Hypothalamus (tissue), 51 donors: ENCODE measurements around the gene PDP2.

Source experiments
- DNase-seq, 51 donors: peaks; one replicate each; lab custom pipeline; 2025; lab: John Stamatoyannopoulos, UW

PDP2 gene

GRCh38 chr16:66880288-66881013 lies at the start of gene PDP2:
TSS of gene PDP2 (plus strand) at chr16:66880515. CDS start at chr16:66884285, 3,770 bp downstream.
- DNase-seq: peak; percentile 26 to 97 (median 91)

- no peak for DNase-seq
Observed at GRCh38 chr16:66832190-66832589, 48.1 kb upstream of the PDP2 start.

GRCh38 chr16:66832661-66833305 lies 47.5 kb upstream of the PDP2 start:
- no peak for DNase-seq

- no peak for DNase-seq
Observed at GRCh38 chr16:66834746-66835145, 45.6 kb upstream of the PDP2 start.

GRCh38 chr16:66840883-66841282 lies 39.4 kb upstream of the PDP2 start:
- no peak for DNase-seq

- DNase-seq: no peak
Observed at GRCh38 chr16:66841366-66841765, 38.9 kb upstream of the PDP2 start.

- no peak for DNase-seq
Observed at GRCh38 chr16:66842765-66843164, 37.5 kb upstream of the PDP2 start.

GRCh38 chr16:66843191-66843590 lies 37.1 kb upstream of the PDP2 start:
- no peak for DNase-seq

GRCh38 chr16:66844009-66844341 lies 36.3 kb upstream of the PDP2 start:
- DNase-seq: peak in 1 of 51 donors; percentile 8

- peak in 1 of 51 donors; percentile 8 for DNase-seq
Observed at GRCh38 chr16:66844342-66845079, 35.8 kb upstream of the PDP2 start, which contains the start of gene CA7. TSS of gene CA7 (plus strand) at chr16:66844414. CDS start at chr16:66844488, 74 bp downstream.

GRCh38 chr16:66845080-66845410 lies 35.3 kb upstream of the PDP2 start:
- no peak for DNase-seq

- peak in 4 of 51 donors; percentile 6 to 41 (median 17) for DNase-seq
Observed at GRCh38 chr16:66845791-66846221, 34.5 kb upstream of the PDP2 start.

GRCh38 chr16:66846266-66846665 lies 34.0 kb upstream of the PDP2 start:
- DNase-seq: no peak

GRCh38 chr16:66846831-66847230 lies 33.5 kb upstream of the PDP2 start:
- DNase-seq: no peak

GRCh38 chr16:66847533-66848067 lies 32.7 kb upstream of the PDP2 start:
- no peak for DNase-seq

GRCh38 chr16:66848172-66848571 lies 32.1 kb upstream of the PDP2 start:
- DNase-seq: no peak

GRCh38 chr16:66849021-66849420 lies 31.3 kb upstream of the PDP2 start:
- DNase-seq: no peak

- DNase-seq: no peak
Observed at GRCh38 chr16:66849549-66849948, 30.8 kb upstream of the PDP2 start.

- DNase-seq: peak in 1 of 51 donors; percentile 13
Observed at GRCh38 chr16:66850115-66850815, 30.1 kb upstream of the PDP2 start.

- DNase-seq: no peak
Observed at GRCh38 chr16:66851166-66851964, 28.9 kb upstream of the PDP2 start.
